SKM-1 treated with dmso at 0.1 percent for 144 hours (cell line): Measurements from ENCODE around the gene PAX7.
"Not testable (repeated sequence)": the region's sequence is repeated elsewhere in the genome, so short reads cannot be mapped to it uniquely, and the experiment has no call there.

Source experiments
- DNase-seq: peaks from one replicate; lab custom pipeline; 2025; ENCODE audit not compliant: unreplicated experiment; lab: John Stamatoyannopoulos, UW

The PAX7 gene

GRCh38 chr1:18724801-18725200 is 94.2 kb downstream of the PAX7 start:
- DNase-seq = no peak

- no peak for DNase-seq
These were observed 94.7 kb downstream of the PAX7 start for GRCh38 chr1:18725231-18725895.

DNA sequence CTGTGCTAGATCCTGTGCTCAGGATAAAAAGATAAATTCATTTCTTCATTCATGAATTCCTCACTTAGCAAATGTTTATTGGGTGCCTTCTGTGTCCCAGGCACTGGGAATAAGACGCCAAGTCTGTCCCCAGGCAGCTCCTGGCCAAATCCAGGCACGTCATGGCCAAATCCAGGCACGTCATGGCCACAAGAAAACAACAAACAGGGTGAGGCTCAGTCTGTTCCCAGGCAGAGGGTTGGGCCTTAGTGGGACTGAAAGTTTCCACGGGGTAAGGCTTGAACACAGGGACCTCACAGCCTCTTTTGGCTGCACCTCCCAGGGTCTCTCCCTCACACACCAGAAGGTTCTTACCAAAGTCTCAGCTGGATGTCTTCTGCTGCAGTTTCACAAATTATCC is 95.7 kb downstream of the PAX7 start:
- no peak for DNase-seq

DNA sequence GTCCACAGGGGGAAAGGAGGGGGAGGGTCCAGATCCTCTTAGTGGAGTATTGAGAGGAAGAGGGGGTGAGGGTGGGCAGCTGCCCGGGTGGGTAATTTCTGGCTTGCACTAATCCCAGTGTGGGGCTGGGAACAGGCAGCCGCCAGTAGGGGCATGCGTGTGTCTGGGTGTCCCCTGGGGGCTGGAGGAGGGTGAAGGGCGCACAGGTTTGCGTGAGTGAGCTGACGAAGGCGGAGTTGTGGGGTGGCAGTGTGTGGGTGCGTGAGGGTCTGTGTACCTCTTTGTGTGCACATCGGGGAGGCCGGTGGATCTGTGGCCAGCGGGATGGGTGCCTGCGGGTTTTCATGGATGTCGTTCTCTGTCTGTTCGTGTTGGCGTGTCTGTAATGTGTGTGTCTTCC is 97.3 kb downstream of the PAX7 start:
- DNase-seq = no peak

DNA sequence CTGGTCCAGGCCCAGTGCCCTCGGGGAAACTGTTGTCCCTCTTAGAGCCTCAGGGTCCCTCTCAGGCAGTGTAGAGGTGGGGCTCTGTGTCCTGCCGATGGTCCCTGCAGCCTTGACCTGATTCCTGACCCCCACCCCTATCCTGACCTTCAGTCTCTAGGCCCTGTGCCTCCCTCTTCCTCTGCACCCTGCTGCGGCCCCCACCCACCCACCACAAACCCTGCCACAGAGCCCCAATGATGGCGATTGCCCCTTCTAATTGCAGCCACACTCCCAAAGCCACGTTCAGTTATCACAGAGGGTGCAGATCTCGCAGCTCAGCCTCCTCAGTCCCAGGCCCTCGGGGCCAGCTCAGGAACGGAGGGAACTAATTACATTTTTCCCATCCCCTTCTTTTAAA is 99.7 kb downstream of the PAX7 start:
- DNase-seq = no peak

DNA sequence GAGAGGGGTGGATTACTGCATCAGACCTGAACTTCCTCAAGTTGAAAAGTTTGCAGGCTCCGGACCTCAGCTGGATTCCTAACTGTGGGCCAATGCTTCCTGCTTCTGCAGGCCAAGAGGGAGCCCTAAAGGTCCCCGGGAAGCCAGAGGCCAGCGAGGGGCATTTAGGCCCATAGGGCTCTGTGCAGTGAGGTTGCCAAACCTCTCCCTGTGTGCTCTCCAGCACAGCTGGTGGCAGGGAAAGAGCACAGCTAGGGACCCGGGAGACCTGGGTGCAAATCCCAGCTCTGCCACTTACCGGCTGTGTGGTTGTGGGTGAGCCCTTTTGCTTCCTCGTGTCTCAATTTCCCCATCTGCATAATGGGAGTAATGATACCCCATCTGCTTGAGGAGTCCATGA is 100.5 kb downstream of the PAX7 start:
- no peak for DNase-seq

DNA sequence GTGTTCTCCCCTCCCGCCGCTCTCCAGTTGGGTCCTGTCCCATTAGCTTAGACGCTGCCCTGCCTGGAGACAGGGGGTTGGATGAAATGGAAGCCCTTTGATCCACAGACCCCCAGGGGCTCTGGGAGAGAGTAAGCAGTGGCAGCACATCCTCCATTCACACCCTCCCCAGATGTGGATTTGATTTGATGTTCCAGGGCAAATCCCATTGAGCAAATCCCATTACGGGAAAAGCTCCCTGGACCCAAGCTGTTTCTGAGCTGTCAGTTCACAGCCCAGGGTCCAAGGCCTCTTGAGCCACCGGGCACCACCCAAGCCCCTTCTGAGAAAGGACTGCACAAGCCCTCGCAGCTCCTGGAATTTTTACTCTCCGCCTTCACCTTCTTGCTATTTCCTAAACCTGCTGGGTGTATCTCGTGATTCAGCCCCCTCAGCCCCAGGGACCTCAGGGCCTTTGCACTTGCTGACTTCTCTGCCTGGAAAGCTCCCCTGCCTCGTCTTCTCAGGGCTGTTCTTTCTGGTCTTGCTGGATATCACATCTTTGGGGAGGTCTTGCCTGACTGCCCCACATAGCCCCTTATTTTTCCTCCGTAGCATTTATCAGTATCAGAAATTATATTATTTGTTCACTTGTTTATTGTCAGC is 101.1 kb downstream of the PAX7 start:
- DNase-seq = no peak

- DNase-seq = no peak
These were observed 102.0 kb downstream of the PAX7 start for GRCh38 chr1:18732686-18733085.

DNA sequence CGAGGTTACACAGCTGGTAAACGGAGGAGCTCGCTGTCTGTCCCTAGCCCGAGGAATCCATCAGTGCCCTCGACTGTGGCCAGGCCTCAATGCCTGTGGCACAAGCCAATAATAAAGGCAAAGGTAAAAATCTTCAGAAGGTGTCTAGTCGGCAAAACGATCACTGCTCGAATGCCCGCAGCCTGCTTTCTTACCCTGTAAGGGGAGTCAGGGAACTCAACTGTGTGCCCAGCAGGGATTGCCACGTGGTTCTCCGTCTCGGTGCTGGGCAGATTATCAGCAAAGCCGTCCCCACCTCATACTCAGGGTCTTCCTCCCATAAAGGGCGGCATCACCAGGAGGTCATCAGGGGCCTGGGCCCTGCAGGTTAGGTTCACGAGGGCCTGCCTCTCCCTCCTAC is 103.4 kb downstream of the PAX7 start:
- DNase-seq = no peak

- no peak for DNase-seq
These were observed 104.0 kb downstream of the PAX7 start for GRCh38 chr1:18734461-18735223.

- DNase-seq = no peak
These were observed 104.8 kb downstream of the PAX7 start for GRCh38 chr1:18735224-18735997.

DNA sequence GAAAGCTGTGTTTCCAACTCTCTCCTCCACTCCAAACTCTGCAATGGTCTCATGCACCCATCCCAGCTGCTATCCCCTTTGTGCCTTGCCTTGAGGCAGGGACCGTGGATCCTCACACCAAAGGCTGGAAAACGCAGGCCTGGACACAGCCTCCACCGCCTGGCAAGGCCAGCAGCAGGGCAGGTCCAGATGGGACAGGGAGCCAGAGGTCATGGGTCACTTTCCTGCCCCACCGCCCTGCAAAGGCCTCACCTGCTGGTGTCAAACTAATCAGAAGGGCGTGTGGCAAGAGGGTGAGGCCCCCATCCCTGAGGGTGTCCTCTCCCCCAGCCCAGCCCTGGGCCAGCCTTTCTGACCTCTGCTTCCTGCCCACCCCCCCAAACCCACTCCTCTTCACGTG is 106.3 kb downstream of the PAX7 start:
- no peak for DNase-seq

GRCh38 chr1:18738126-18738525 is 107.5 kb downstream of the PAX7 start:
- DNase-seq = no peak

- DNase-seq = no peak
These were observed 108.0 kb downstream of the PAX7 start for GRCh38 chr1:18738617-18739016.

- DNase-seq = no peak
These were observed 108.8 kb downstream of the PAX7 start for GRCh38 chr1:18739408-18739807.

DNA sequence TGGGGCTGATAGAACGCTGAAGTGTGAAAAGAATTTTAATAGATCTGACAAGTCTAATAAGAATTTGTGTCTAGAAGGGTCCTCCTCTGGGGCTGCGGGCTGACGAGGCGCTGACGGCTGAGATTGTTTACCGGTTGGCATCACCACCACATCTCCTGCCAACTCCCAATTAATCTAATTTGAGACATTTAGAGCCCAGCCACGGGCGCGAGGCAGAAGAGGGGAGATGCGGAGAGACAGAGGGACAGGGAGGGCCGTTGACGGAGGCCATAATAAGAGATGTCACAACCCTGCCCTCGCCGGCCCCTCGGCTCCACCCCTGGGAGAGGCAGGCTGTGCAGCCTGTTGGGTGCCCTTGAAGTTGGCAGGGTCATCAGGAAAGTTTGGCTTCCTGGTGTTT is 109.3 kb downstream of the PAX7 start:
- no peak for DNase-seq

DNA sequence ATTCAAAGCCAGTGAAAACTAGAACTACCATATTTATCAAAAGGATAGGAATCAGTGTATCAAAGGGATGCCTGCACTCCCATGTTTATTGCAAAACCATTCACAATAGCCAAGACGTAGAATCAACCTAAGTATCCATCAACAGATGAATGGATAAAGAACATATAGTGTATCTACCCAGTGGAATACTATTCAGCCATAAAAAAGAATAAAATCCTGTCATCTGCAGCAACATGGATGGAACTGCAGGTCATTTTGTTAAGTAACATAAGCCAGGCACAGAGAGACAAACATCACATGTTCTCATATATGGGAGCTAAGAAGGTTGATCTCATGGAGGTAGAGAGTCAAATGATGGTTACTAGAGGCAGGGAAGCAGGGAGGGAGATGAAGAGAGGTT is 110.0 kb downstream of the PAX7 start:
- DNase-seq = no peak

DNA sequence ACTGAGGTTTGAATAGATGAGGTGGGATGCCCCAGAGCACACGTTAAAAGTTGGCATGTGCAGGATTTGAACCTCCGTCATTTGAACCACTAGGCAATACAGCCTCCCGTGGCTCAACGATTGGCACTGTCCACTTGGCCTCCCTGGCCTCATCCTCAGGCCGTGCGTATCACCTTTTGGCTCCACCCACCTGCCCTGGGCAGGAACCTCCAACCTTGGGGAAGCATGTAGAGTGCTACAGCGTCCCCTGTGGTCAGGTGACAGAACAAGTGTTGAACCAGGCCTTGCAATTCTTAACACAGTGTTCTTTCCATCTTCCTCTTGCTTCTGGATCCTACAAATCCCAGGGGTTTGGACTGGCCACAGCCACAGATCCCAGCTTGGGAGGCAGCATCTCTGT is 112.6 kb downstream of the PAX7 start:
- no peak for DNase-seq

- not testable (repeated sequence) for DNase-seq
These were observed 113.7 kb downstream of the PAX7 start for GRCh38 chr1:18744381-18744780.

DNA sequence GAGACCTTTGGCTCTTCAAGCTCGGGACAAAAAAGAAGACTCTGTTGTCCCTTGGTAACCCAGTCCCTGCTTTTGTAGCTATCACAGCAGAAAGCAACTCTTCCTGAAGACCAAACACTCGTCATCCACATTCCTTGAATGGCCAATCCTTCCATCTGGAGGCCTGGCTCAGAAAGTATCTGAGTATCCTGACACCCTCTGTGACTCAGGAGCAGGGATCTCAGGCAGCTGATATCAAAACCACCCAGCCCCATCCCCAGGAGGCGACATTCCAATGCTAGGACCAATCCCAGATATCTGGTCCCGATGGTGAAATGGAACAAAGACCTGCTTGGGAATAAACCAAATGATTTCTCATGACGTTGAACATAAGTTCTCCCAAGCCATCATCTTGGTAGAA is 116.3 kb downstream of the PAX7 start:
- DNase-seq = no peak

GRCh38 chr1:18747671-18748070 is 117.0 kb downstream of the PAX7 start:
- no peak for DNase-seq

DNA sequence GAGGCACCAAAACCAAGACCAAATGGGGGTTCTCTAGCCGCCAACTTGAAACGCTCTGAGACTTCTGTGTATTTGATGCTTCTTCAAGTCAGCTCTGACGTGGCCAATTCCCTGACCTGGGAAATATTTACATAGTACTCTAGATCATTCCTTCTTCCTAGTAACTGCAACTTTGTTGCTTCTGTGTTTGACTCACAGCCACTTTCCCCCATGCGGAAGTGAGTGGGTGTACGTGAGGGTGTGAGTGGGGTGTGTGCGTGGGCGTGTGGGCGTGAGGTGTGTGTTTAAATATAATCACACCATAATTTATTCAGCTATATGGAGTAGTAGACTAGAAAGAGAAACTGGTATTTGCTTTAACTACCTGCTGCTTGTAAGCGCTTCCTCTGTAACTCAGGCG is 117.8 kb downstream of the PAX7 start:
- DNase-seq = no peak
